HL-60 (cell line): ENCODE measurements around the gene MGAT5B.

ENCODE experiments used
- DNase-seq, 2 experiments: peaks; one replicate each; pipeline ENCODE4 v3.0.0-alpha.2; 2010 to 2020; ENCODE audit warnings: low read depth in 1 of 2, low spot score in 1 of 2
- H3K27ac ChIP-seq: fragments of 250-450 bp; sonication (Bioruptor Pico); replicated peaks from 2 replicates; pipeline ENCODE4 v1.5.1; 2020; ENCODE audit warnings: mild to moderate bottlenecking, moderate library complexity
- H3K27me3 ChIP-seq: fragments of 250-450 bp; sonication (Bioruptor Pico); 2 replicates; pipeline ENCODE4 v1.5.1; 2021; ENCODE audit warnings: mild to moderate bottlenecking, moderate library complexity; ENCODE audit not compliant: insufficient read depth, poor library complexity, severe bottlenecking
- H3K4me3 ChIP-seq: replicated peaks from 2 replicates; pipeline ENCODE4 v1.5.1; 2011; ENCODE audit warnings: mild to moderate bottlenecking, control low read depth, low read length; ENCODE audit not compliant: insufficient read depth
- GABPA ChIP-seq: IDR thresholded peaks from 2 replicates; pipeline ENCODE4 v1.6.1; 2012; ENCODE audit warnings: low read depth
- POLR2AphosphoS5 ChIP-seq: IDR thresholded peaks from 2 replicates; pipeline ENCODE4 v1.6.1; 2012; ENCODE audit warnings: low read depth
- SPI1 ChIP-seq: IDR thresholded peaks from 2 replicates; pipeline ENCODE4 v1.6.1; 2012; ENCODE audit warnings: low read depth, mild to moderate bottlenecking, borderline replicate concordance
- TF ChIP-seq, protein P1 (sequence below): IDR thresholded peaks from one replicate; pipeline ENCODE4 v1.5.1; 2011; ENCODE audit warnings: low read length, control low read depth, inconsistent platforms; ENCODE audit not compliant: insufficient read depth
- TF ChIP-seq, protein P2 (sequence below): IDR thresholded peaks from 2 replicates; pipeline ENCODE4 v1.6.1; 2012; ENCODE audit warnings: low read depth; ENCODE audit not compliant: insufficient replicate concordance

MGAT5B gene

DNA sequence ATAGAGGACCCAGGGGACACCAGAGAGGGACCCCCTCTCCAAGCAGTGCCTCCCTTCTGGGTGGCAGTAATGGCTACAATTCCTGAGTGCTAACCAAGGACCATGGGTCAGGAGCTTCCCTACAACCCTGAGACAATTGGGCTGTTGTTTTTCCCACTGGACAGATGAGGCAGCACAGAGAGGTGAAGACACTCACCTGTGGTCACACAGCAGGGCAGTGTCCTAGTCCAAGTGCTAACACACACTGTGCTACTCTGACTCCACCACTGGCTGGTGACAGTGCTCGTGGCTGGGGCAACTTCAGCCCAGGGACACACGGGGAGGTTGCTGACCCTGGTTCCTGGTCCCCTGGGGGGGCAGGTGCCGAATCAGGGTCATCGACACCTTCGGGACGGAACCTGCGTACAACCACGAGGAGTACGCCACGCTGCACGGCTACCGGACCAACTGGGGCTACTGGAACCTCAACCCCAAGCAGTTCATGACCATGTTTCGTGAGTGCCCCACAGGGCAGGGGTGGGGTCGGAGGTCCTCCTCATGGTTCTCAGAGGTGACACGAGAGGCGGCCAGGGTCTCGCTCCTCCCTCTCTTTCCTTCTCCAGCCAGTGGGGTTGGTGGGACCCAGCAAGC is 58.1 kb downstream of the MGAT5B start:
- H3K4me3 ChIP-seq: no peak overlapping the region
- TF ChIP-seq SPI1 (no peak), GABPA (no peak), POLR2AphosphoS5 (no peak)
- TF ChIP-seq, protein P1, sequence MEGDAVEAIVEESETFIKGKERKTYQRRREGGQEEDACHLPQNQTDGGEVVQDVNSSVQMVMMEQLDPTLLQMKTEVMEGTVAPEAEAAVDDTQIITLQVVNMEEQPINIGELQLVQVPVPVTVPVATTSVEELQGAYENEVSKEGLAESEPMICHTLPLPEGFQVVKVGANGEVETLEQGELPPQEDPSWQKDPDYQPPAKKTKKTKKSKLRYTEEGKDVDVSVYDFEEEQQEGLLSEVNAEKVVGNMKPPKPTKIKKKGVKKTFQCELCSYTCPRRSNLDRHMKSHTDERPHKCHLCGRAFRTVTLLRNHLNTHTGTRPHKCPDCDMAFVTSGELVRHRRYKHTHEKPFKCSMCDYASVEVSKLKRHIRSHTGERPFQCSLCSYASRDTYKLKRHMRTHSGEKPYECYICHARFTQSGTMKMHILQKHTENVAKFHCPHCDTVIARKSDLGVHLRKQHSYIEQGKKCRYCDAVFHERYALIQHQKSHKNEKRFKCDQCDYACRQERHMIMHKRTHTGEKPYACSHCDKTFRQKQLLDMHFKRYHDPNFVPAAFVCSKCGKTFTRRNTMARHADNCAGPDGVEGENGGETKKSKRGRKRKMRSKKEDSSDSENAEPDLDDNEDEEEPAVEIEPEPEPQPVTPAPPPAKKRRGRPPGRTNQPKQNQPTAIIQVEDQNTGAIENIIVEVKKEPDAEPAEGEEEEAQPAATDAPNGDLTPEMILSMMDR: no peak
- TF ChIP-seq, protein P2, sequence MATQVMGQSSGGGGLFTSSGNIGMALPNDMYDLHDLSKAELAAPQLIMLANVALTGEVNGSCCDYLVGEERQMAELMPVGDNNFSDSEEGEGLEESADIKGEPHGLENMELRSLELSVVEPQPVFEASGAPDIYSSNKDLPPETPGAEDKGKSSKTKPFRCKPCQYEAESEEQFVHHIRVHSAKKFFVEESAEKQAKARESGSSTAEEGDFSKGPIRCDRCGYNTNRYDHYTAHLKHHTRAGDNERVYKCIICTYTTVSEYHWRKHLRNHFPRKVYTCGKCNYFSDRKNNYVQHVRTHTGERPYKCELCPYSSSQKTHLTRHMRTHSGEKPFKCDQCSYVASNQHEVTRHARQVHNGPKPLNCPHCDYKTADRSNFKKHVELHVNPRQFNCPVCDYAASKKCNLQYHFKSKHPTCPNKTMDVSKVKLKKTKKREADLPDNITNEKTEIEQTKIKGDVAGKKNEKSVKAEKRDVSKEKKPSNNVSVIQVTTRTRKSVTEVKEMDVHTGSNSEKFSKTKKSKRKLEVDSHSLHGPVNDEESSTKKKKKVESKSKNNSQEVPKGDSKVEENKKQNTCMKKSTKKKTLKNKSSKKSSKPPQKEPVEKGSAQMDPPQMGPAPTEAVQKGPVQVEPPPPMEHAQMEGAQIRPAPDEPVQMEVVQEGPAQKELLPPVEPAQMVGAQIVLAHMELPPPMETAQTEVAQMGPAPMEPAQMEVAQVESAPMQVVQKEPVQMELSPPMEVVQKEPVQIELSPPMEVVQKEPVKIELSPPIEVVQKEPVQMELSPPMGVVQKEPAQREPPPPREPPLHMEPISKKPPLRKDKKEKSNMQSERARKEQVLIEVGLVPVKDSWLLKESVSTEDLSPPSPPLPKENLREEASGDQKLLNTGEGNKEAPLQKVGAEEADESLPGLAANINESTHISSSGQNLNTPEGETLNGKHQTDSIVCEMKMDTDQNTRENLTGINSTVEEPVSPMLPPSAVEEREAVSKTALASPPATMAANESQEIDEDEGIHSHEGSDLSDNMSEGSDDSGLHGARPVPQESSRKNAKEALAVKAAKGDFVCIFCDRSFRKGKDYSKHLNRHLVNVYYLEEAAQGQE: no peak
- peaks cover 5% of the 10 kb centered on the region for H3K27me3 ChIP-seq
- no peak overlapping the region for H3K27ac ChIP-seq
- DNase-seq: no peak

DNA sequence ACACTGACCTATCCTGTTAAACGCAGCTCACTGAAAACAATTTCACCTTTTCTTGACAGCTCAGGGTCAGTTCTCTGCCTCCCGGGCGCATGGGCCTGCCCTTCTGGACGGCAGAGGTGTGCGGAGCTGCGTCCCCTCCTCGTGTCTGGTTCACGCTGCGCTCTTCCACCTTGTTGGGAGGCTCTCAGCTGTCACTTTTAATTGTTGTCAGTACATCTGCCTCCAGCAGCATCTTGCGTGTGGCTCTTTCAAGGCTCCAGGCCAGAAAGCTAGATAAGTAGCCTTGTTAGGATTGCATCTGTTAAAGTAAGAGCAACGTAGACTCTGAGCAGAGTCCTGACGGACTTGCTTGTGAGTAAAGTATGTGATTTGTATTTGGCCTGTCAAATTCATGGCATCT is 59.4 kb downstream of the MGAT5B start:
- DNase-seq: no peak
- TF ChIP-seq, protein P1: no peak
- TF ChIP-seq SPI1 (no peak), GABPA (no peak), POLR2AphosphoS5 (no peak)
- TF ChIP-seq, protein P2: no peak
- Histone ChIP-seq H3K27ac (no peak overlapping the region), H3K27me3 (peaks cover 5% of the 10 kb centered on the region), H3K4me3 (no peak overlapping the region)

DNA sequence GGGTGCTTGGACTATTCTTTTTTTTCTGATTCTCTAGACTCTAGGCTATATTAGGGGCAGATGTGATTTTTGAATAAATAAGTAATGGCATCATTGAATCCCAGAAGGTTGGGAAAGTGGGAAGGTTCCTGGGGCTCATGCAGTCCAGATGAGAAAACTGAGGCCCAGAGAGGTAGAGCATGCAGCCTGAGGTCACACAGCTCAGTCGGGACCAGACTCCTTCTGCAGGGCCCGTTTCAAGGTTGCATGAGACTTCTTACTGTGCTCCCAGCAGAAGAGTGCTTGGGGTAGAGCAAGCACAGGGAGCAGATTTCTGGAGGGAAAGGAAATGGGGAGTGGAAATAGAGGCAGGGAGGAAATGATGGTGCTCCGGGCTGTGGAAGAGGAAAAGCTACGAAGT is 59.8 kb downstream of the MGAT5B start:
- TF ChIP-seq, protein P1: no peak
- H3K27ac ChIP-seq: no peak overlapping the region
- no peak for DNase-seq
- peaks cover 5% of the 10 kb centered on the region for H3K27me3 ChIP-seq
- no peak overlapping the region for H3K4me3 ChIP-seq

DNA sequence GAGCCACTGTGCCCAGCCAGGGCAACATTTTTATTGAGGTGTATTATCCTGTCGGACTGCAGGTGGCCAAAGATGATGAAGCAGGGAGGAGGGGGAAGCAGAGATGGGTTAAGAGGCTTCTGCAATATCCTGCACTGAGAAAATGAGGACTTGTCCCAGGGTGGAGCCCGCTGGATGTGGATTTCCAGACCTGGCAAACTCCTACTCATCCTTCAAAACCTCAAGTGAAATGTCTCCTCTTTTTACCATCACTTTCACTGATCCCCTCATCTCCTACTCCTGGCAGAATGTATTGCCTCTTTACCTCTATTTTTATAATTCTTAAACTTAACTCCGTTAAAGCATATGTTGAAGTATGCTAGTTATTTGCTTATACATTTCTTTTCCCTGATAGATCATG is 60.9 kb downstream of the MGAT5B start:
- Histone ChIP-seq H3K27ac (no peak overlapping the region), H3K27me3 (peaks cover 5% of the 10 kb centered on the region), H3K4me3 (no peak overlapping the region)
- DNase-seq: no peak
- TF ChIP-seq, protein P2: no peak
- TF ChIP-seq POLR2AphosphoS5 (no peak), GABPA (no peak), SPI1 (no peak)
- TF ChIP-seq, protein P1: no peak
